Neural progenitor cell (in vitro differentiated cells): ENCODE results near the gene RTN4.
"Not testable (repeated sequence)": the region's sequence is repeated elsewhere in the genome, so short reads cannot be mapped to it uniquely, and the experiment has no call there.

ENCODE experiments used
- EZH2 ChIP-seq: fragments of 200-600 bp; sonication (generic); IDR thresholded peaks from 2 replicates; pipeline ENCODE4 v1.6.1; 2017; ENCODE audit warnings: antibody characterized with exemption, mild to moderate bottlenecking, moderate library complexity
- TF ChIP-seq, protein P1 (sequence below): fragments of 200-600 bp; sonication (generic); IDR thresholded peaks from 2 replicates; pipeline ENCODE4 v1.5.1; 2017; ENCODE audit warnings: antibody characterized with exemption, mild to moderate bottlenecking

DNA sequence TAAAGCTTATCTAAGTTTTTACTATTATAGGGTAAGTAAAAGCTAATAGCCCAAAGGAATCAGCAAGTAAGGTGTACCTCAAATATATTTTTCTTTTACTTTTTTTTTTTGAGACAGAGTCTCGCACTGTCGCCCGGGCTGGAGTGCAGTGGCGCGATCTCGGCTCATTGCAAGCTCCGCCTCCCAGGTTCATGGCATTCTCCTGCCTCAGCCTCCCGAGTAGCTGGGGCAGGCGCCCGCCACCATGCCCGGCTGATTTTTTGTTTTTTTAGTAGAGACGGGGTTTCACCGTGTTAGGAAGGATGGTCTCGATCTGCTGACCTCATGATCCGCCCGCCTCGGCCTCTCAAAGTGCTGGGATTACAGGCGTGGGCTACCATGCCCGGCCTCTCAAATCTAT lies 59.6 kb downstream of the RTN4 start:
- TF ChIP-seq, protein P1, sequence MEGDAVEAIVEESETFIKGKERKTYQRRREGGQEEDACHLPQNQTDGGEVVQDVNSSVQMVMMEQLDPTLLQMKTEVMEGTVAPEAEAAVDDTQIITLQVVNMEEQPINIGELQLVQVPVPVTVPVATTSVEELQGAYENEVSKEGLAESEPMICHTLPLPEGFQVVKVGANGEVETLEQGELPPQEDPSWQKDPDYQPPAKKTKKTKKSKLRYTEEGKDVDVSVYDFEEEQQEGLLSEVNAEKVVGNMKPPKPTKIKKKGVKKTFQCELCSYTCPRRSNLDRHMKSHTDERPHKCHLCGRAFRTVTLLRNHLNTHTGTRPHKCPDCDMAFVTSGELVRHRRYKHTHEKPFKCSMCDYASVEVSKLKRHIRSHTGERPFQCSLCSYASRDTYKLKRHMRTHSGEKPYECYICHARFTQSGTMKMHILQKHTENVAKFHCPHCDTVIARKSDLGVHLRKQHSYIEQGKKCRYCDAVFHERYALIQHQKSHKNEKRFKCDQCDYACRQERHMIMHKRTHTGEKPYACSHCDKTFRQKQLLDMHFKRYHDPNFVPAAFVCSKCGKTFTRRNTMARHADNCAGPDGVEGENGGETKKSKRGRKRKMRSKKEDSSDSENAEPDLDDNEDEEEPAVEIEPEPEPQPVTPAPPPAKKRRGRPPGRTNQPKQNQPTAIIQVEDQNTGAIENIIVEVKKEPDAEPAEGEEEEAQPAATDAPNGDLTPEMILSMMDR = not testable (repeated sequence)
- not testable (repeated sequence) for TF ChIP-seq EZH2
